A172 (cell line): ENCODE results near the gene DISC1. TPM values are rescaled to one million over a fixed set of nuclear protein-coding genes. Genes with fewer than 3 reads are reported as not detected.
"Not testable (repeated sequence)": the region's sequence is repeated elsewhere in the genome, so short reads cannot be mapped to it uniquely, and the experiment has no call there.

Experiments used
- DNase-seq: peaks from one replicate; pipeline ENCODE4 v3.0.0-alpha.2; 2015; ENCODE audit warnings: low spot score
- total RNA-seq: library from RNA; depleted of rRNA; stranded (reverse); fragments of >200 nt; shearing (Covaris generic); gene quantifications from 2 replicates; pipeline ENCODE4 v1.2.3, GENCODE V29; 2014

DISC1 gene
- total RNA-seq, 1 experiment from 2014 or later = 5.0 TPM

GRCh38 chr1:231774719-231775335, 148.2 kb downstream of the DISC1 start:
- no peak for DNase-seq

DNA sequence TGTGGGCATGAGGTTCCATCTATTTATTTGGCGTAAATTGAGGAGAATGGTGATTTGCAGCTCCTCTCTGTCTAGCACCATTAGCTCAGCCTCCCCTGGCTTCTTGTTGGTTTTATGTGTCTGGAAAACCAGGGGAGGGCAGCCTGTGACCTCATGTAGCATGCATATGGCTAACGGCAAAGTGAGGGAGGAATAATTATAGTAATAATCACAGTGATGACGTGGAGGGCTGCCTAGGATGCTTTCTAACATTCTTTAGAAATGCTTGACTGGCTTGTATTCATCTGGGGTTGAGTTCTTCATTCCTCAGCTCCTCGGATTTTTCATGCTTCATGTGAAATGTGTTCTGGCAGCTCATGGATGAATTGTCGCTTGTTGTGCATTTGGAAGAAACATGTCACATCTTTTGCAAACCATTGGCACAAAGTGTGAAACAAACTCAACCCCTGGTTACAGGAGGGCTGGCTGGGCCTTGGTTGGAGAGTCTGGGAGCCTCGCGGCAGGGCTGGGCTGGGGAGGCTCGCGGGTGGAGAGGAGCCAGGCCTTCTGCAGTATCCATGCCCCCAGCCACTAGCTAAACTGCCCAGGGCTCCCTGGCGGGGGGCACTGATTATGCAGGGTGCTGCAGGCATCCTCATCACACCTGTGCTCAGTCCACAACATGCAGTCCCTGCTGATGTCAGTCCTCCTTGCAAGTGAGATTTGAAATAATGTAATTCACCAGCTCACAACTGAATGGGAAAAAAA, 149.6 kb downstream of the DISC1 start:
- peak; percentile 19 for DNase-seq

- DNase-seq = no peak
Measured at GRCh38 chr1:231776757-231777062, 150.1 kb downstream of the DISC1 start.

GRCh38 chr1:231778009-231778719, 151.6 kb downstream of the DISC1 start:
- peak; percentile 25 for DNase-seq

- no peak for DNase-seq
Measured at GRCh38 chr1:231779081-231779480, 152.5 kb downstream of the DISC1 start.

DNA sequence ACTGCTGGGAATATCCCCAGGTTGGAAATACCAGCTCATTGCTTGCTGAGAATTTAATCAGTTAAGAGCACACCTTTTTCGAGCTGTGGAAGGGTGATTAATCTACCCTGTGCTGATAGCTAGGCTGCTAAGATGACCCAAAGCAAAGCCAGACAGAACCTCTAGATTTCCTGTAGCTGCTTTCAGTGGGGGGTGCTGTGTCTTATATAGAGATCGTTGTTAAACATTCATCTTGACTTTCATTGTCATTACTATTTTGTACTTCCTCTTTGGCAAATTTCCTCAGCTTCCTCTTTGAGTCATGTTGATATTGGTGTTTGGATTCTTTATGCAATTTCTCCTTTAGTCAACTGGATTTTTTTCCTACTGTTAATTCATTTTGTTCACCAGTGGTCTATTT, 155.3 kb downstream of the DISC1 start:
- DNase-seq = peak; percentile 48

DNA sequence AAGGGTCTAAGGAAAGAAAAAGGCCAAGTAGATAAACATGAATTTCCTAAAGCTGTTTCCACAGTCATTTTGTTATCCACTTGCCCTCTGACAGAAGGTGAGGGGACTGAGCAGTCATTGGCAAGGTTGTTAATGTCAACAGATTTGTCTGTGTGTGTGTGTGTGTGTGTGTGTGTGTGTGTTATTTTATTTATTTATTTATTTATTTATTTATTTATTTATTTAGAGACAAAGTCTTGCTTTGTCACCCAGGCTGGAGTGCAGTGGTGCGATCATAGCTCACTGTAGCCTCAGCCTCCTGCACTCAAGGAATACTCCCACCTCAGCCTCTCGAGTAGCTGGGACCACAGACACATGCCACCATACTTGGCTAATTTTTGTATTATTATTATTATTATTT, 158.5 kb downstream of the DISC1 start:
- not testable (repeated sequence) for DNase-seq

DNA sequence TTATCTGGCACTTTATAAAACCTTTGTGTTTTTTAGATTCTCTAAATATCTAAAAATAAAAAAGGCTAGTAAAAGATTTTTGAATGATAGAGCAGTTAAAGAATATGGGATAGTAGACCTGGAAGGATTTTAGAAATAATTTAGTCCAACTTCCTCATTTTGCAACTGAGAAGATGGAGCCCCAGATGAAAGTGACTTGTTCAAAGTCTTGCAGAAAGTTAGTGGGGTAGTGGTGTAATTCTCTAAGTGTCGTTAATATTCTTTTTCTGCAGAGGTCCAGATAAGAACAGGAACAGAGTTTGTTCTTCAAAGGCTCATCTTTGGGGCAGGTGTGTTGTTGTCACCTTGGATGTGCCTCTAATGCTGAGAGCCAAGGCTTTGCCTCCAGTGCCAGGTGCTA, 159.5 kb downstream of the DISC1 start:
- no peak for DNase-seq

DNA sequence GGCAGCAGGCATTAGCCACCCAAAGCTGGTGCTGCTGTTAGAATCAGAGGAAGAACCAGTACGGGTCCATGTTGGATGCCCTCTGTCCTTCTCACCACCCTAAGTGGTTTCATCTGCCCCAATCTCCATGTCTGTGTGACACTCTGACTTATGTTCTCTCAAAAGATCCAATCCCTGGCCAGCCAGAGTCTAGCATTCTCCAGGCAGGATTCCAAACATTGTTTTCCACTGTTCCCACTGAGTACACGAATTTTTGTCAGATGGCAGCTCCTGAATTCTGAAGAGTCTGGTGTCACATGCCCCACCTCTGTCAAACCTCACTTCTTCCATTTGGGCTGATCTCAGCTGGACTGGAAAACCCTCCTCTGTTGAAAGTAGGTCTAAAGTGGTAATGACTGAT, 166.0 kb downstream of the DISC1 start:
- no peak for DNase-seq

DNA sequence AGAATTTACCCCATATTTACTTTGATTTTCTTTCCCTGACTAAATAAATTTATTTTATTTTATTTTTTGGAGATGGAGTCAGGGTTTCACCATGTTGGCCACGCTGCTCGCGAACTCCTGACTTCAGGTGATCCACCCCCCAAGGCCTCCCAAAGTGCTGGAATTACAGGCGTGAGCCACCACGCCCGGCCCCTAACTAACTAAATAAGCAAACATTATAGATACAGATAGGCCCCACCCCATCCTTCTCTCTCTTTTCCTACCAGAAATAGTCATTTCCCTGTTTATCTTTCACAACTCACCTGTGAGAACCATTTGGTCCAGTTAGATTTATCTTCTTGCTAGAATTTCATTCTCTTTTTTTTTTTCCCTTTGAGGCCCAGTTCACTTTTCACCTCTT, 167.3 kb downstream of the DISC1 start:
- no peak for DNase-seq

DNA sequence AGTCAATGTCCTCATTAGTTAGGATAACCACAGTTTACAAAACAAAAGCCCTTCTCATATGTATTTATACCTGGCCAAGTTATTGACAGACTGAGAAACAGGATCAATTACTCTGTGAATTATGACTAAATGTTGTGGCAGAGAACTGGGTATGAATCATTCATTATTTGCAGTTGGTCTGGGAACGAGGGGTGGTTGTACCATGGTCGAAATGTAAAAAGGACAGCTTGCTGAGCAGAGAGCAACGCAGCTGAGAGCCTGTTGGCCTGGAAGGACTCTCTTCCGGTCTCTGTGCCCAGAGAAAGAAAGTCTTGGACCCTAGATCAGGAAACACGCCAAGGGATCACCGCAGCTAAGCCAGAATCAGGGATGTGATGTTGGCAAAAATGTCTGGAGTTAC, 169.6 kb downstream of the DISC1 start:
- DNase-seq = no peak

GRCh38 chr1:231799363-231799986, 172.9 kb downstream of the DISC1 start:
- DNase-seq = no peak

DNA sequence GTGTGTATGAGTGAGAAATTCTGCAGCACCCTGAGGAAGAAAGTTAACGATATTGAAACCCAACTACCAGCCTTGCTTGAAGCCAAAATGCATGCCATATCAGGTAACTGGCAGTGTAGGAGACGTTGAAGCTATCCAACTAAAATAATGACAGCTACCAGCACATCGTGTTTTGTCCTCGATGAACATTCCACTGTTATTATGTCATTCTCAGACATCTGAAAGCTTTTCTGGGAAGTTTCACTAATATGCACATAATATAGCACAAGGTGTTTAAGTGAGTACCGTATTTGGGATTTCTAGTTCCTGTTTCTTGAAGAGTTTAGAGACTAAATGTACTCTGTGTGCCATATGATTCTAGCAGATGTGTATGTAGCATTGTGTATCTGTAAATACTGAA, 173.5 kb downstream of the DISC1 start:
- peak; percentile 83 for DNase-seq

DNA sequence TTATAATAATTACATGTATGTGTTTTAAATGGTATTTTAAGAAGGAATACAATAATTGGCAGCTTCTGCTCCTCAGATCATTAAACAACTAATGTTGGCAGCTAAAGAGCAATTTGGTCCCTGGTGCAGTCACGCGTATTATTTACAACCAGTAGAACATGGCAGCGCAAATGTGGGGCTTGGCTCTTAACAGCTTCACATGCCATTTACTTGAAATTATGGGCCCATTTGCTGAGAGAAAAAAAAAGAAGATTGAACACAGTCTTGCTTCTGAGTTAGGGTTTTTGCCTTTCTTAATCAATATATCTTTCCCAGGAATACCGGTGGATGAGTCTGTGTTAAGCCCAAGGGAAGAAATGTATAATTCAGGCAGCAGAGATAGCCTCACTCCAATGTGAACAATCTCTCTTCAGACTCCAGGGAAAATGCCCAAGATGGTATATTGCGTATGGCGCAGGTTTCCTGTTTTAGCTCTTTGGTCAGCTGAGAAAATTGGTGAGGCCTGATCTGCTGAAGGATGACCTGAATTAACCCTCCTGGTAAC, 174.5 kb downstream of the DISC1 start:
- DNase-seq = no peak

- DNase-seq = no peak
Measured at GRCh38 chr1:231803353-231803752, 176.8 kb downstream of the DISC1 start.

GRCh38 chr1:231806623-231807495, 180.3 kb downstream of the DISC1 start:
- DNase-seq = peak; percentile 82

GRCh38 chr1:231807541-231807940, 181.0 kb downstream of the DISC1 start:
- peak; percentile 23 for DNase-seq

DNA sequence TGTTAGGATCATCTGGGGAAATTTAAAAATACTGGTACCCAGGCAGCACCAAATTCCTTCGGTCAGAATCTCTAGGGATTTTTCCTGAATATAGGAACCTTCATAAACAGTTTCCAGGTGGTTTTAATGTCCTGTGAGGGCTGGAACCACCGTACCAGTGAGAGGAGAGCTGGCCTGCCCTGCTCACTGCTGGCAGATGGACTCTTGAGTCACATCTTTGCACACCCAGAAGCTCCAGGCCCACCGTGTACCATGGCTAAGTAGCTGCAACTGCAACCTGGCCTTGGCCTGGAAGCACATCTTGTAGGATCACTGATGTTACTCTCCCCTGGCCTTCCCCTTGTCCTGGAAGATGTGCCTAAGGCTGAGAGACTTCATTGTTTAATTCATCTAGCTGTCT, 181.5 kb downstream of the DISC1 start:
- DNase-seq = no peak

GRCh38 chr1:231808990-231809389, 182.4 kb downstream of the DISC1 start:
- DNase-seq = peak; percentile 98

- no peak for DNase-seq
Measured at GRCh38 chr1:231810415-231810814, 183.8 kb downstream of the DISC1 start.

GRCh38 chr1:231814021-231814420, 187.4 kb downstream of the DISC1 start:
- DNase-seq = peak; percentile 53
